AG04450 (cell line): ENCODE measurements around the gene CMTM5. TPM values are rescaled to one million over a fixed set of nuclear protein-coding genes. Genes with fewer than 3 reads are reported as not detected.

Source experiments
- CTCF ChIA-PET: fragments of 300-600, 350-600 bp; formaldehyde crosslinking; extraction: SDS; loops from one replicate; lab custom pipeline; 2022; ENCODE audit warnings: antibody characterized with exemption, inconsistent platforms; lab: Charles Lee
- POLR2A ChIA-PET: fragments of 350-600 bp; formaldehyde crosslinking; extraction: SDS; loops from one replicate; lab custom pipeline; 2021; ENCODE audit warnings: antibody characterized with exemption, inconsistent platforms; lab: Yijun Ruan, JAX
- DNase-seq: peaks from one replicate; pipeline ENCODE4 v3.0.0-alpha.2; 2011; ENCODE audit warnings: low read depth, low spot score
- H3K27ac ChIP-seq: one replicate; pipeline ENCODE4 v1.5.1; 2012; ENCODE audit warnings: low read depth, low read length, control low read depth
- H3K27me3 ChIP-seq: one replicate; pipeline ENCODE4 v1.6.0; 2012; ENCODE audit warnings: low read length; ENCODE audit not compliant: control insufficient read depth, insufficient read depth
- H3K4me3 ChIP-seq: 2 replicates; pipeline ENCODE4 v1.5.1; 2011; ENCODE audit warnings: mild to moderate bottlenecking, low read depth, low read length, control low read depth
- H3K9me3 ChIP-seq: 2 replicates; pipeline ENCODE4 v1.5.1; 2012; ENCODE audit warnings: low read length; ENCODE audit not compliant: control insufficient read depth, insufficient read depth
- polyA plus RNA-seq: library from polyadenylated mRNA; depleted of rRNA; stranded (reverse); fragments of >200 nt; gene quantifications from 2 replicates; pipeline ENCODE4 v1.2.3, GENCODE V29; 2011
- TF ChIP-seq, protein P1 (sequence below): IDR thresholded peaks from 2 replicates; pipeline ENCODE4 v1.5.1; 2011; ENCODE audit warnings: low read depth, low read length, control low read depth, inconsistent platforms

The CMTM5 gene
- polyA plus RNA-seq, 1 experiment: 0.37 TPM

DNA sequence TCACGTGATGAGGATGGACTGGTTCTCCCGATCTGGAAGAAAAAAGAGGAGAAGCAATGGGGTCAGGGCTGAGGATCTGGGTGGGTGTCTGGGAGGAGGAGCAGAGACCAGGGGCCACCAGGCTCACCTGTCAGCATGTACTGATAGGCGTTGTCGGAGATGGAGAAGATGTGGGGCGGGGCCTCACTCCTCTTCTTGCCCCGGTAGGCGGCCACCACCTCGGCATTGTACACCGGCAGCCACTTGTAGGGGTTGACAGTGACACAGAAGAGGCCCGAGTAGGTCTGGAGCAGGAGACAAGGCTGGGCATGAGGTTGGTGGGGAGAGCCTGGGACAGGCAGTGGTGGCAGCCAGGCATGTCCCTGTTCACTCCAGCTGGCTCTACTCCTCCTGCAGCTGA, 28.2 kb downstream of the CMTM5 start:
- Histone ChIP-seq H3K27me3 (peaks cover 12% of the 10 kb centered on the region), H3K4me3 (no peak overlapping the region), H3K9me3 (no peaks in the 10 kb centered on the region), H3K27ac (no peak overlapping the region)
- TF ChIP-seq, protein P1, sequence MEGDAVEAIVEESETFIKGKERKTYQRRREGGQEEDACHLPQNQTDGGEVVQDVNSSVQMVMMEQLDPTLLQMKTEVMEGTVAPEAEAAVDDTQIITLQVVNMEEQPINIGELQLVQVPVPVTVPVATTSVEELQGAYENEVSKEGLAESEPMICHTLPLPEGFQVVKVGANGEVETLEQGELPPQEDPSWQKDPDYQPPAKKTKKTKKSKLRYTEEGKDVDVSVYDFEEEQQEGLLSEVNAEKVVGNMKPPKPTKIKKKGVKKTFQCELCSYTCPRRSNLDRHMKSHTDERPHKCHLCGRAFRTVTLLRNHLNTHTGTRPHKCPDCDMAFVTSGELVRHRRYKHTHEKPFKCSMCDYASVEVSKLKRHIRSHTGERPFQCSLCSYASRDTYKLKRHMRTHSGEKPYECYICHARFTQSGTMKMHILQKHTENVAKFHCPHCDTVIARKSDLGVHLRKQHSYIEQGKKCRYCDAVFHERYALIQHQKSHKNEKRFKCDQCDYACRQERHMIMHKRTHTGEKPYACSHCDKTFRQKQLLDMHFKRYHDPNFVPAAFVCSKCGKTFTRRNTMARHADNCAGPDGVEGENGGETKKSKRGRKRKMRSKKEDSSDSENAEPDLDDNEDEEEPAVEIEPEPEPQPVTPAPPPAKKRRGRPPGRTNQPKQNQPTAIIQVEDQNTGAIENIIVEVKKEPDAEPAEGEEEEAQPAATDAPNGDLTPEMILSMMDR: no peak
- ChIA-PET CTCF (no interaction called here), POLR2A (no interaction called here)
- DNase-seq: no peak

DNA sequence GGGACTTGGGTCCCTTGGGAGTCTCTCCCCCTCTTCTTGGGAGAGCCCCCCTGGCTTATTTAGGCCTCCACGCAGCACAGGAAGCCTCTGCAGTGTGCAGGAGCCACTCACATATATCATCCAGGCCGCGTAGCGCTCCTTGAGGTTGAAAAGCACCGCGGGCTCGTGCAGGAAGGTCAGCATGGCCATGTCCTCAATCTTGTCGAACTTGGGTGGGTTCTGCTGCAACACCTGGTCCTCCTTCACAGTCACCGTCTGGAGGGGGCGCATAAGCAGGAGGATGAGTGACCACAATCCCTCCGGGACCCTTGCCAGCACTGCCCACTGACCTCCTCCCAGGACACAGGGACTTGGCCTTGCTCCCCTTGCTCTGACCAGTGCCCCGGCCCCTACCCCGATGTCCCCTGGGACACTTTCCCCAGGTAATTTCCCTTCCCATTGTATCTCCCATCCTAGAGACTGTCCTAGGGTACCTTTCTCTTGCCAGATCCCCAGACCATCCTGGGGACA, 28.7 kb downstream of the CMTM5 start:
- ChIA-PET POLR2A (no interaction called here), CTCF (no interaction called here)
- TF ChIP-seq, protein P1: no peak
- Histone ChIP-seq H3K27ac (no peak overlapping the region), H3K9me3 (no peaks in the 10 kb centered on the region), H3K4me3 (no peak overlapping the region), H3K27me3 (peaks cover 12% of the 10 kb centered on the region)
- no peak for DNase-seq

GRCh38 chr14:23406244-23406643, 29.4 kb downstream of the CMTM5 start:
- Histone ChIP-seq H3K4me3 (no peak overlapping the region), H3K9me3 (no peaks in the 10 kb centered on the region), H3K27me3 (peaks cover 12% of the 10 kb centered on the region), H3K27ac (no peak overlapping the region)
- TF ChIP-seq, protein P1: no peak
- CTCF ChIA-PET: no interaction called here
- no peak for DNase-seq
- POLR2A ChIA-PET: no interaction called here

- Histone ChIP-seq H3K4me3 (no peak overlapping the region), H3K27me3 (peaks cover 12% of the 10 kb centered on the region), H3K9me3 (no peaks in the 10 kb centered on the region), H3K27ac (no peak overlapping the region)
- TF ChIP-seq, protein P1: no peak
- POLR2A ChIA-PET: no interaction called here
- CTCF ChIA-PET: no interaction called here
- DNase-seq: no peak
Measured at GRCh38 chr14:23406725-23407355, 30.0 kb downstream of the CMTM5 start.

DNA sequence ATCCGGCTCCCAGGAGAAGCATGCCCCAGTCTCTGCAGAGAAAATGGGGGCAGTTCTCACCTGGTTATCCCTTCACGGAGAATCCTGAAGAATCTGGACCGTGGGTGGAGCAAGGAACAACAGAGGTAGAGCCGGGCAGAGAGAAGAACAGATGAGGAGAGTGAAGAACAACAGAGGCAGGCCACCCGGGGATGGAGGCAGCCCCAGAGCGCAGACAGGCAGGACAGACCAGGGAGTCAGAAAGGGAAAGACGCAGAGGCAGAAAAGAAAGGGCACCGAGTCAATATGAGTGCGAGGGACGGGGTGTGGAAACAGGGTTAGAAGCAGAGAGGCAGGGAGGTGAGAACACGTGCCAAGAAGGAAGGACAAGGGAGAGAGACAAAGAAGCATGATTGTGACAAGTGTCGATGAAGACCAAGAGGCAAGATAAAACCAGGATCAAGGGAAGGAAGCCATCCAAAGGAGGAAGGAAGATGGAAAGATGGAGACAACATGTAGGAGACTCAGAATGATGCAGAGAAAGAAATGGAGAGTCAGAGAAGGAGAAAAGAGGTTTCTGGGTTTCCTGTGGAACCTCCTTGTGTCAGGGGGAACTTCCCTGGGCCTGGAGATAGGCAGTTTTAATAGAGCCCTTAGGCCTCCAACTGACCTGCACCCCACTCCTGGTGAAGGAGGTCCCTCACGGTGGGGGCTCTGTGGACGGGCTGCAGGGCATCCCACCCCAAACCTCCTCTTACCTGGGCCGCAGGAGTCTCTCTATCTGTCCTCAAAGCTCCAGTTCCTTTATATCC, 30.9 kb downstream of the CMTM5 start, which contains the start of gene MYH6:
TSS of gene MYH6 (minus strand) at position 758 of the 791 bp plus-strand sequence. CDS start 1,050 bp downstream, outside the sequence.
- peaks cover 17% of the 10 kb centered on the region for H3K27me3 ChIP-seq
- H3K9me3 ChIP-seq: no peaks in the 10 kb centered on the region; the same call in 1 of the 2 replicates
- TF ChIP-seq, protein P1: no peak
- no peak for DNase-seq
- H3K27ac ChIP-seq: no peak within 1 kb of the TSS
- H3K4me3 ChIP-seq: no peak within 1 kb of the TSS
- ChIA-PET POLR2A (no interaction called here), CTCF (no interaction called here)
